GM11168 (cell line): Measurements from ENCODE around the gene HYAL2.
"Not testable (repeated sequence)": the region's sequence is repeated elsewhere in the genome, so short reads cannot be mapped to it uniquely, and the experiment has no call there.

Source experiments
- in situ Hi-C: fragments of 300-500 bp; cut with MboI; formaldehyde crosslinking; loops from one replicate; pipeline ENCODE4 v1.12.0; 2022; ENCODE audit warnings: low sequenced_read_pairs; ENCODE audit not compliant: unreplicated experiment

The HYAL2 gene

DNA sequence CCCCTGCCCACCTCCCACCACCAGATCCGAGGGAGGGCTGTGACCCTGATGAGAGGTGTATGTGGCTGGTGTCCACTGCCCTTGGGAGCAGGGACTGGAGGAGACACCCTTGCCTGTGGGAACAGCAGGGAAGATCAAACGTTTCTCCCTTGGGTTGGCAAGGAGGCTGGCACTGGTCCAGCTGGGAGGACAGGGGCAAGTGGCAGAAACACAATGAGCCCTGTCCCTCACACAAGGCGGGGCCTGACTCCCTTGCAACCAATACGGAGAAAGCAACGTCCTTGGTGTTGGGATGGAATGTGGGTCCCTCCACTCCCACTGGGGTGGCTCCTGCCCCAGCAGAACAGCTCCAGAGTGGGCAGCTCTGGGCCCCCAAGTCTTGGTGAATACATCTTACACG is 5.2 kb downstream of the HYAL2 start:
- in situ Hi-C loops = no loop called here

DNA sequence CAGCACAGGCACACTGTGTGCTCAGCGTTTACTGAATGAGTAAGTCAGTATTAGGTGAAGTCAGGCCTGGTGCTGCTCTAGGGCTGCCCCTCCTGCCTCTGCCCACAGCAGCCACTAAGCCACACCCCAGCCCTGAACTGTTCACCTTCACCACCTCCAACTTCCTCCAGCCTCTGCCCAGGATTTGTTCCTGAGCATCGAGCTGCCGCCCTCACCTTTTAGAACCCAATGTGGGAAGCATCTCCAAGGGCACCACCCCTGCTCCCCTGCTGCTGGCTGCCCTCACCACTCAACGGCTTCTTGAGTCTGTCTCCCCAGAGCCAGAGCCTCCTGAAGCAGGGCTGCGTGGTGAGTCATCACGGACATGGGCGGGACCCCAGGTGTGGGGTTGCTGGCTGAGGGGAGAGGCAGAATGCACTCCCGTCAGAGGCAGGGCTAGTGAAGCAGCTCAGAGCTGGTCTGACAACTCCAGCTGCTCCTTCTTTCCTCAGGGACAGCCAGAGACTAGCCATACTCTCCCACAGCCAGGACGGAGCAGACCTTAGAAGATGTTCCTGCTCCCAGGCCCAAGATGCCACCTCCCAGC is 5.8 kb downstream of the HYAL2 start:
- in situ Hi-C loops = no loop called here

DNA sequence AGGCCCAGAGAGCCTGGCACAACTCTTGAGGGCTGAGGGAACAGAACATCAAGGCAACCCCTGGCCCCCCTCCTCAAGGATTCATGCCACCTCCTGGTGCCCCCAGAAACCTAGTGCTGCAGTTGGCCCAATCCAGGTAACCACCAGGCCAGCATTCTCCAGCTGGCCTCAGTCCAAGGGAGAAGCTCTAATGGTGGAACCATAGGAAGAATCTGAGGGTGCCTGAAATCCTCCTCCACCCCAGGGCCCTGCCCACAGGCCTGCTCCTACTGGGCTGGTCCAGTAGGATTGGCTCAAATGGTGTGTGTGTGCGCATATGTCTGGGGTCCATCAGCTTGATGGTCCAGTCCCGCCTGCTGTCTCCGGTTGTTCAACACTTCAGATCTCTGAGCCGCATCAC is 7.7 kb downstream of the HYAL2 start:
- in situ Hi-C loops = no loop called here

DNA sequence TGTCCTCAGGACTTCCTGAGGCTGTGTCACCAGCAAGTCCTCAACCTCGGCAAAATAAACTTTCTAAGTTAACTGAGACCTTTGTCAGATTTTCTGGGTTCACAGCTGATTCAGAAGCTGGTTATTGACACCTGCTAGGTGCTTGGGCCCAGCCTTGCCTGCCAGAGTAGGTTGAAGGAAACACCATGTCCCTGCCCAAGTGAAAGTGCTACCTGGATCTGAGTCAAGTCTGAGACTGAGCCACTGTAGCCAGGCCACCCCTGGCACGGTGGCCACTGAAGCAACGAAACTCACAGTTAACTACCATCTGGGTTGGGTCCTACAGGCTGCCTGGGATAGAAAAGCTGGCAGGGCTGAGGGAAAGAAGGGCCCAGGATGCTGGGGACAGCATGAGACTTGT is 8.2 kb downstream of the HYAL2 start:
- in situ Hi-C loops = no loop called here

DNA sequence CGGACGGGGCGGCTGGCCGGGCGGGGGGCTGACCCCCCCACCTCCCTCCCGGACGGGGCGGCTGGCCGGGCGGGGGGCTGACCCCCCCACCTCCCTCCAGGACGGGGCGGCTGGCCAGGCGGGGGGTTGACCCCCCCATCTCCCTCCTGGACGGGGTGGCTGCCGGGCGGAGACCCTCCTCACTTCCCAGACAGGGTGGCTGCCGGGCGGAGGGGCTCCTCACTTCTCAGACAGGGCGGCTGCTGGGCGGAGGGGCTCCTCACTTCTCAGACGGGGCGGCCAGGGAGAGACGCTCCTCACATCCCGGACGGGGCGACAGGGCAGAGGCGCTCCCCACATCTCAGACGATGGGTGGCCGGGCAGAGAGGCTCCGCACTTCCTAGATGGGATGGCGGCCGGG is 10.5 kb downstream of the HYAL2 start:
- in situ Hi-C loops = not testable (repeated sequence)

DNA sequence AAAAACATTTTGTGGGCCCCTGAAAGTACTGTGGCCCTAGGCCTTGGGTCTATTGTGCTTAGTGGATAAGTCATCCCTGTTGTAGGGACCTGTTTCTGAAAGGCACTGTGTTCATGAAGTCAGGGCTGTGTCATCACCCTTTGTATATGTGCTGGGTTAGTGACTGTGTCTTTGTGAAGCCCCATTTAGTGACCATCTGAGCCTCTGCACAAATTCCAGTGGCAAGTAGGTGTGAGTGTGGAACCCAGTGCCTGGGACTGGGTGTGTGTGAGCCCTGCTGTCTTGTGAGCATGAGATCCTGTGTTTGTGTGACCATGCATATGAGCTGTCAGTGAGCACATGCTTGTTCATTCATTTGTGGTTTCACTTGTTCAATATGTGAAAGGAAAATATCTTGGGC is 17.9 kb downstream of the HYAL2 start:
- in situ Hi-C loops = no loop called here

DNA sequence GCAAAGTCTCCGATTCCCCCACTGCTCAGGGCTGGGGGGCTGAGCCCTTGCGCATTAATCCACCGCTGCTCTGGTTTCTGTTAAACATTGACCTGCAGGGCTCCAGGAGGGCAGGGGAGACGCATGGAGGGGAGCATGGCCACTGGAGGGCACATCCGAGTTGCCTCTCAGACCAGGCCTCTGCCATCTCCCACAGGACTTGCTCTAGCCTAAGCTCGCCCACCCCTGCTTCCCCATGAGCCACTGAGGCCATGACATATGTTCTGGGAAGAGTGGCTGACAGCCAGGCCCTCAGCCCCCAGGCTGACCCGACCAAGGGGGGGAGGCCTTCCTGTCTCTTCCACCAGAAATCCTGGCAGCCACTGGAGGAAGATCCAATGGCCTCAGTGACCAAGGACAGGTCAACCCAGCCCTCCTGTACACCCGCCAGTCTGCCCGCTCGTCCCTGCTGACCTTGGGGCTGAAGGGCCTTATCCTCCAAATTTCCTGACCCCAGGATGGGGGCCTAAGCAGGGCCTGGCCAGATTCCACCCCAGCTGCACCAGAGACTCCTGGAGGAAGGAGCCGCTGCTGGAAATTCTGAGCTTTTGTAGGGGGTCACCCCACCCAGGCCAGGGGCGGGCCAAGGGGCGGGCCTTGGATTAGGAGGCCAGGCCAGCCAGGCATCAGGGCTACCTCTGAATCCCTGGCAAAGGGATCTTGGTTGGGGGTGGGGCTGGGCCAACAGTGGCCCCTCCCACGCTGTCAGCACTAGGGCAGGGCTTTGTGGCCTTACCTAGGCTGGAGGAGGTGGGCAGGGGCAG is 19.3 kb downstream of the HYAL2 start, which contains the start of gene HYAL1:
Gene HYAL1, minus strand, starts transcription at position 562 of the 803 bp plus-strand sequence. CDS start 618 bp downstream, outside the sequence.
- in situ Hi-C loops = no loop called here

DNA sequence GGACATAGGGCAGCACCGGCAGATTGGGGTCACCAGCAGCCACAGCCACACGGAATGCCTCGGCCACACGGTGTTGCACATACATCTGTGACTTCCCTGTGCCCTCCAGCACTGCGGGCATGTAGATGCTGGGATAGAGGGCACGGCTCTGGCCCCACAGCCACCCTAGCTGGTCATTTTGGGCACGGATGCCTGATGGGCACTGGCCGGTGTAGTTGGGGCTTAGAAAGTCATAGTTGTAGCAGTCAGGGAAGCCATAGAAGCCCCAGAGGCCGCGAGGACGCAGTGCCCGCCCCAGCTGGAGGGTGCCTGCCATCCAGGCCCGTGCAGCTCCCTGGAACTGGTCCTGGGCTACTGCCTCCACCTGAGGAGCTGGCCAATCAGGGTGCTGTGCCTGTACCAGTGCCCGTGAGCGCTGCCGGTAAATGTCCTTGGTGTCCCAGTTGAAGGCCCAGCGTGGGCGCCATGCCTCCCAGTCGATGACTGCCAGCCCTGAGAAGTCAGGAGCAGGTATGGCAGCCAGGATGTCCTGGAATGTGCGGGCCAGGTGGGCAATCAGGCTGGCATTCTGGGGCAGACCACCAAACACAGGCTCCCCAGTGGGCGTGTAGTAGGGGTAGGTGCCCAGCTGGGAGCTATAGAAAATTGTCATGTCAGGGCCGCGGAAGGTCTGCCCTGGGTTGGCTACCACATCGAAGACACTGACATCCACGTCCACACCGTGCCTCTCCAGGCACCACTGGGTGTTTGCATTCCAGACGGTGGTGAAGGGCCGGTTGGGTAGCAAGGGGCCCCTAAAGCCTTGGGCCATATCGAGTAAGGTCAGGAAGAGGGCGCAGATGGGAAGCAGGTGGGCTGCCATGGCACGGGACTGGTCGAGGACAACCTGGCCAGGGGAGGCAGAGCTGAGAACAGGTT is 20.2 kb downstream of the HYAL2 start:
- in situ Hi-C loops = no loop called here

DNA sequence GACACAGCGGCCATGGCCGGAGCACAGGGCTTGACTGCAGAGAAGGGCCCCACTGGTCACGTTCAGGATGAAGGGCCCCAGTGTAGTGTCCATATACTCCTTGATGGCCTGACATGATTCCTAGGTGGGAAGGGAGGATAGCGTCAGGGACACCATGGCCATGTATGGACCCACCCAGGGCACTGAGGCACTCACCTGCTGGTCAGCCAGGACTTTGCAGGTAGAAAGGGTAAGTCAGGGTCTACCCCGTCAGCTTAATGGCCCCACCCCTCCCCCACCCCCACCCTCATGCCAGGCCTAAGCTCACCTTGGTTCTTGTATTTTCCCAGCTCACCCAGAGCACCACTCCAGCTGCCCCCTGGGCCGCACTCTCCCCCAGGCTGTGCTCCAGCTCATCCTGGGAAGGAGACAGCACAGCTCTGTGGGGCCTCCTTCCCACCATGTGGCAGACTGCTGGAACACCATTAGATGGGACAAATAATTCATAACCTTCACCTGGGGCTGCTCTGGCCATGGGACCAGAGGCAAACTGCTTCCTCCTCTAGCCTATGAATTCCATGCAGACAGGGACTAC is 21.8 kb downstream of the HYAL2 start:
- in situ Hi-C loops = no loop called here

DNA sequence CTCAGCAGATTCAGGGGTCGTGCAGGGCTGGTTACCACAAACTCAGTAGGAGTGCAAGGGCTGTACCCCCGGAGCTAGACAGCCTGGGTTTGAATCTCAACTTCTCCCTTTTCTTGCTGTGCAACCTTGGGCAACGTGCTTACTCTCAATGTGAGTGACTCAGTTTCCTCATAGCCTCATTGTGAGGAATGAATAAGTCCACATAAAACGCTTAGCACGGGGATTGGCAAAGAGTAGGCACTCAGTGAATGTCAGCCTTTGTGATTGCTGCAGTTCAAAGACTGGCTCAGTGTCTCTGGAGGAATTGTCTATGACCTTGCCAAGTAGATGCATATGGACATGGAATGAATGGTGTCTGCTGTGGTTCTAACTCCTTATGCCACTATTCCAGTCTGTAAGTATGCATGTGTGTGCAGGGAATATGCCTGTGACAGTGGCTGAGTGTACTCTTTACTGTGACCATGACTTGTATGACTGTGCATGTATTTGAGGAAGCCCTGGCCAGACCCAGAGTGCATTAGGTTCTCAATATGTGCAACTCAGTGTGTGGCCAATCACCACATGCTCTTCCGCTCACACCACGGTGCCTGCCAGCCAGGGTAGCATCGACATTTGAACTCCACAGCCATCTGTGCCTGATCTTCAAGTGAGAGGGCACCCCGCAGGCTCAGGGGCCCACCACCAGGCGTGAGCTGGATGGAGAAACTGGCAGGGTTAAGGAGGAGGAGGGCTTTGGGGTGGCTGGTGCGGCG is 22.4 kb downstream of the HYAL2 start:
- in situ Hi-C loops = no loop called here

DNA sequence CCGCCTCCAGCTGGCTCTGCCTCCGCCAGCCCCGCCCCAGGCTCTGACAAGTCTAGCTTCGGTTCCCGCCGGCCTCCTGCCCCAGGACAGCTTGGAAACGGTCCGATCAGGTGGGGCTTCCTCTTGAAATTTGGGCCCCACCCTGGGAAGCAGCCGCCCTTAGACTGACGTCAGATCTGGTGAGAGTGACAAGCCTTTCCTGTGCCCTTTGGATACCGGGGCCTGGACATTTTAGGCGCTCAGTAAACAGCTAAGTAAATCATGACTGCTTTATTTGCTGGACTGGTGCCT is 23.0 kb downstream of the HYAL2 start:
- in situ Hi-C loops = no loop called here

DNA sequence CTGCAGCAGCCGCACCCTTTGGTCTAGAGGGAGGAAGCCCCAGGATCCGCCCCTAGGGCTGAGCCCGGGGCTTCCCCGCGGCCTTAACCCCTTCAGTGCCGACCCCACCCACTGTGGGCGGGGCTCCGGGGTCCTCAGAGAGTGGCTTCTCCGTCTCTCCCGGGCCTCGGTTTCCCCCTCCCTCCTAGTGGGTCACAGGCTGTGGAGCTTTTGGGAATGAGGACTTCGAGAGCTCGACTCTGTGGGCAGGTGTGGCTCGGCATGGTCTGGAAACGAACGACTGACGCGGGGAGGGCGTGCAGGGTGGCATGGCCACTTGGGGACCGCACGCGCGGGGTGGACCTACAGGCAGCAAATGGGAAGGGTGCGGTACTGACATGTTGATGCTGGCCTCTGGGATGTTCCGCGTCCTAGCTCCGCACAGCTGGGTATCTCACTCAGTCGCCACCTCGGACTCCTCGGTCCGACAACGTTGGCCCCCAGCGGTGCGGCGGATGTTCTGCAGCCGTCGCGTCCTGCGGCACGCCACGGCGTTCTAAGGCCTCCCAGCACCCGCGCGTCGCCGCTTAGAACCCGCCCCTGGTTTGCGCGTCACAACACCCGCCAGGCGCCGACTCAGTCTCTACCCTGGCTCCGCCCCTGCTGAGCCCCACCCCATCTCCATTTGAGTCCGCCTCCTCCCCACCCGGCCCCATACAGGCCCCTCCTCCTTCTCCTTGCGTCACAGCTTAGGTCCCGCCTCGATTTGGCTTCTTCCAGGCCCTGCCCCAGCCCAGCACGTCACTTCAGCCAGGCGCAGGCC is 23.5 kb downstream of the HYAL2 start, which contains the start of the genes HYAL3 and NAA80:
Gene HYAL3, minus strand, starts transcription at position 570 of the 802 bp plus-strand sequence. CDS start 3,803 bp downstream, outside the sequence.
Gene NAA80, minus strand, starts transcription at position 570 of the 802 bp plus-strand sequence. CDS start 1,942 bp downstream, outside the sequence.
- in situ Hi-C loops = no loop called here

DNA sequence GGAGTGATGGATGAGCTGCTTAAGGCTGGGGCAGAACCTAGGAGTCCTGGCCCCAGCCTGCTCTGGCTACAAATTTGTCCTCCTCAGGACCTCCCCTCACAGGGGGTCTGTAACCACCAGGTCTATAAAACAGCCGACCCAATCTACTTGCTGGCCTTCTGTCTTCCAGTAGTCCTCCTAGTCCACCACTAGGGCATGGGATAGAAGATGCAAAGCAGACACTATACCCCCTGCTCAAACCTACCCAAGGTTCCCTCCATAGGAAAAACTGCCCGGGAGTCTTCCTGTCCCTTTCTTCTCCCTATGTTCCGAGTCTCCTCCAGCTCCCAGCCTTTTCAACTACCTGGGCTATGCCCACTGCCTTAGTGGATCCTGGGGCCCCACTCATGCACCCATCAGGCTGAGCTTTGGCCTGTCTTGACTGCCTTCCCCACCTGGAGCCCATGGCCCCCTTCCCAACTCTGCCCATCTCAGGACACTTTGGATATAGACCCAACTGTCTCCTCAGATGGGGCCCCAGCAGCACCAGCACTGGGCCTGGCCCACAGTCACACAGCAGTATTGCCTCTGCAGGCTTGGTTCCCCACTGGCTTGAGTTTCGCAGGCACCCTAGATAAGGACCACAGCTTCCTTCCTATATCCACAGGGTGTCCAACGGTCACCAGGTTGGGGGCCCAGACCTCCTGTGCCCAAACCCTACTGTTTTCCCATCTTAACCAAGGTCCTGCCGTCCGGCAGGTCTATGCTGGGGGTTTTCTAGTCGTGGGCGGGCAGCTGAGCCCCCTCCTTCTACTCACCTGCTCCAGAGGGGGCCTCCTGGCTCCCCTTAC is 24.4 kb downstream of the HYAL2 start:
- in situ Hi-C loops = no loop called here

DNA sequence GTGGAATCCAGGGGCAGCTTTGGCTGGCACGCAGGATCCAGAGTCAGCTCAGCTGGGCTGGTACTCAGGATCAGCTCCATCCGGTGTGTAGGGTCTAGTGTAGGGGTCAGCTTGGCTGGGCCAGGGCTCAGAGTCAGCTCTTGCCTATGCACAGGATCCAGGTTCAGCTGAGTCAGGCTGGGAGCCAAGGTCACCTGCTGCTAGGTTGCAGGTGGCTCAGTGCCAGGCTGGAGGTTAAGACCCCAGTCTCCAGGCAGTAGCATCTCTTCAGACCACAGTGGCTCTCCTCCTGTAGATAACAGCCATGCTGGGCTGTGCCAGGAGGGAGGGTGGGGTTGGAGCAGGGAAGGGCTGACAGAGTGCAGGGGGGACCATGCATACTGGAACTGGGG is 25.2 kb downstream of the HYAL2 start:
- in situ Hi-C loops = no loop called here

DNA sequence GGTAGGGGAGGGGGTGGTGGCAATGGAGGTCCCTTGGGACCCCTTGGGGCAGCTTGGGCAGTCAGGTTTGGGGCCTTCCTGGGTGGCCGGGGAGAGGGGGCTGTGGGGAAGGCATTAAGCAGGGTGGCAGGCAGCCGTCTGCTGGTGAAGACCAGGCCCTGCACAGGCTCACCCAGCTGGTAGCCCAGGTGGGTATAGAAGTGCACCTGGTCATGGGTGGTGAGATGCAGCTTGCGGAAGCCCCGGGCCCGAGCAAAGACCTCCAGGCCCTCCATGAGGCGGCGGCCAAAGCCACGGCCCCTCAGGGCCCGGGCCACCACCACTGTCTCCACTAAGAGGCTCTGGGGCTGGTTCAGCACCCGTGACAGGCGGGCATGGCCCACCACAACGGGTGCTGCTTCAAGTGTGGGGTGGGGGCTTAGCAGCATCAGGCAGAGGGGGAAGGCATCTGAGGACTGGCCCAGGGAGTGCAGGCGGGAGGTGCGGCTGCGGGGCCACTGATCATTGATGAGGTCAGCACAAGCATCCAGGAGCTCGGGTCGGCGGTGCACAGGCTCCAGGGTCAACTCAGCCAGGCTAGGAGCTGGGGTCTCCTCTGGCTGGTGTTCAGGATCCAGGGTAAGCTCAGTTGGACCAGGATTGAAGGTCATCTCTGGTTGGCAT is 25.7 kb downstream of the HYAL2 start:
- in situ Hi-C loops = no loop called here

DNA sequence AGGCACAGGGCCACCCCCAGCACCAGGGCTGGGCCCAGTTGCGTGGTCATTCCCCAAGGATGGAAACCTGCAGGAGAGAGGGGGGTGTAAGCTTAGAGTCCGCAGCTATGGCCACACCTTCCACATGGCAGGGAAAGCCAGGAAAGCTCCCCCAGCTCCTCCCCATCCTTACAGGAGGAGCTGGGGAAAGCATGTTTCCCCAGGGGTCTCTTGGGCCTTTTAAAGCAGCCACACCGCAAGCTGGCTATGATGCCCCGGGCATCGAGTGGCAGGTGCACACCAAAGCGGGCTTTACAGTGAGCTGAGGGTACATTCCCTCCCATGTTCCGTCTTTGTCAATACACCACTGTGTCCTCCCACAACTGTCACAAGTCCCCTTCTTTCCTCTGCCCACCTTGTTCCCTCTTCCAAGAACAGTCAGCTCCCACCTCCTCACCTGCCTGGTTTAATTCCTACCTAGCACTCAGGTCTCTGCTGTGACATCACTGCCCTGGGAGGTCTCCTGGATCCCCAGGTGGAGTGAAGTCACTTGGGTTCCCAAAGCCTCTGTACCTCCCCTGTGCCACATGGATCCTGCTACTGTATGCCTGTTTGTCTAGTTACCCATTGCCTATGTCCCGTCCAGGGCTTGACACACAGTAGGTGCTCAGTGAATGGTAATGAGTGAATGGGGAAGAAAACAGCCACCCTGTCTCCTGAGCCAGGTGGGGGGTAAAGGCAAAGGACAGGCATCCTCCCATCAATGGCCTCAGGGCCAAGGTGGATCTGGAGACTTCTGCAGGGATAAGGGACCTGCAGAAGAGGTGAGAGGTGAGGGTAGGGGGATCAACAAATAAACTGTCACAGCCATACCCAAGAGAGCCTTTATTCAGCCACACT is 26.8 kb downstream of the HYAL2 start:
- in situ Hi-C loops = no loop called here
